ENCODE measurements around the gene FBXW4.

The FBXW4 gene

GRCh38 chr10:101744267-101744666 lies 49.3 kb upstream of the FBXW4 start:
- POLR2A ChIA-PET = no interaction called here
- CTCF ChIA-PET = interaction anchor here (0.6 to 0.8 kb wide), 2 partner anchors 54 to 142 kb away, joined by 3 read pairs; no protein-coding TSS in a partner anchor

GRCh38 chr10:101741938-101742337 lies 47.0 kb upstream of the FBXW4 start:
- Histone ChIP-seq H3K4me1 (ENCODE audit: control insufficient read depth, insufficient read depth, low read length) (no peaks in the 10 kb centered on the region; the same call in 1 of the 2 replicates), H3K4me3 (ENCODE audit: low read depth, low read length) (no peak overlapping the region), H3K27ac (ENCODE audit: extremely low read depth, low read depth, low read length) (no peak overlapping the region), H3K9me3 (ENCODE audit: control insufficient read depth, insufficient read depth, low read depth, low read length) (no peaks in the 10 kb centered on the region), H3K36me3 (ENCODE audit: control insufficient read depth in 2 of 2, insufficient read depth in 1 of 2, low read length in 2 of 2) (no peaks in the 10 kb centered on the region)
- no peak for TF ChIP-seq ZNF112 (tag by site-specific recombination; IDR thresholded peaks at IDR 0.05)
- TF ChIP-seq ZNF146 (tag by site-specific recombination; IDR thresholded peaks at IDR 0.05) = peak; percentile 80
- TF ChIP-seq ZNF768 (tag by site-specific recombination; IDR thresholded peaks at IDR 0.05) = no peak
- CTCF ChIA-PET = no interaction called here
- POLR2A ChIA-PET = no interaction called here

More at GRCh38 chr10:101744267-101744666, 49.3 kb upstream of the FBXW4 start:
- Histone ChIP-seq H3K4me1 (ENCODE audit: control insufficient read depth, insufficient read depth, low read length) (no peaks in the 10 kb centered on the region; the same call in 1 of the 2 replicates), H3K36me3 (ENCODE audit: control insufficient read depth in 2 of 2, insufficient read depth in 1 of 2, low read length in 2 of 2) (no peaks in the 10 kb centered on the region), H3K4me3 (ENCODE audit: low read depth, low read length) (no peak overlapping the region), H3K27ac (ENCODE audit: extremely low read depth, low read depth, low read length) (no peak overlapping the region), H3K9me3 (ENCODE audit: control insufficient read depth, insufficient read depth, low read depth, low read length) (no peaks in the 10 kb centered on the region)
- TF ChIP-seq TRIM28 (IDR thresholded peaks at IDR 0.05; ENCODE audit: borderline replicate concordance, low read length) = no peak
- TF ChIP-seq MYNN (tag by site-specific recombination; IDR thresholded peaks at IDR 0.05; ENCODE audit: borderline replicate concordance) = no peak
- TF ChIP-seq ZNF510 (tag by site-specific recombination; IDR thresholded peaks at IDR 0.05; ENCODE audit: insufficient replicate concordance) = no peak
- TF ChIP-seq ZBTB7A (tag by site-specific recombination; IDR thresholded peaks at IDR 0.05; ENCODE audit: low read depth) = no peak
- TF ChIP-seq ZNF747 (tag by site-specific recombination; IDR thresholded peaks at IDR 0.05) = no peak
- TF ChIP-seq ZBTB44 (tag by site-specific recombination; IDR thresholded peaks at IDR 0.05) = no peak
- no peak for TF ChIP-seq ZNF600 (tag by site-specific recombination; IDR thresholded peaks at IDR 0.05)
- no peak for TF ChIP-seq ZNF202 (tag by site-specific recombination; IDR thresholded peaks at IDR 0.05; ENCODE audit: borderline replicate concordance)
- TF ChIP-seq SETDB1 (IDR thresholded peaks at IDR 0.05; ENCODE audit: insufficient read length, low read length) = no peak
- no peak for TF ChIP-seq ZNF558 (tag by site-specific recombination; IDR thresholded peaks at IDR 0.05)
- no peak for TF ChIP-seq ZBTB10 (tag by site-specific recombination; IDR thresholded peaks at IDR 0.05)
- no peak for TF ChIP-seq ZNF18 (tag by site-specific recombination; IDR thresholded peaks at IDR 0.05)
- no peak for TF ChIP-seq ZNF426 (tag by site-specific recombination; IDR thresholded peaks at IDR 0.05)
- TF ChIP-seq HOXA7 (CRISPR knock-in tag; IDR thresholded peaks at IDR 0.05; ENCODE audit: borderline replicate concordance) = no peak
- no peak for TF ChIP-seq ZNF324 (tag by site-specific recombination; IDR thresholded peaks at IDR 0.05)
- TF ChIP-seq SP2 (tag by site-specific recombination; IDR thresholded peaks at IDR 0.05) = no peak
- no peak for TF ChIP-seq YY1 (tag by site-specific recombination; IDR thresholded peaks at IDR 0.05)
- no peak for TF ChIP-seq ZNF175 (tag by site-specific recombination; IDR thresholded peaks at IDR 0.05)
